Measurements from ENCODE around the gene HBG1. TPM values are rescaled to one million over a fixed set of nuclear protein-coding genes. Genes with fewer than 3 reads are reported as not detected.

HBG1 gene
- total RNA-seq, 1 experiment from 2014 or later, result not detected

DNA sequence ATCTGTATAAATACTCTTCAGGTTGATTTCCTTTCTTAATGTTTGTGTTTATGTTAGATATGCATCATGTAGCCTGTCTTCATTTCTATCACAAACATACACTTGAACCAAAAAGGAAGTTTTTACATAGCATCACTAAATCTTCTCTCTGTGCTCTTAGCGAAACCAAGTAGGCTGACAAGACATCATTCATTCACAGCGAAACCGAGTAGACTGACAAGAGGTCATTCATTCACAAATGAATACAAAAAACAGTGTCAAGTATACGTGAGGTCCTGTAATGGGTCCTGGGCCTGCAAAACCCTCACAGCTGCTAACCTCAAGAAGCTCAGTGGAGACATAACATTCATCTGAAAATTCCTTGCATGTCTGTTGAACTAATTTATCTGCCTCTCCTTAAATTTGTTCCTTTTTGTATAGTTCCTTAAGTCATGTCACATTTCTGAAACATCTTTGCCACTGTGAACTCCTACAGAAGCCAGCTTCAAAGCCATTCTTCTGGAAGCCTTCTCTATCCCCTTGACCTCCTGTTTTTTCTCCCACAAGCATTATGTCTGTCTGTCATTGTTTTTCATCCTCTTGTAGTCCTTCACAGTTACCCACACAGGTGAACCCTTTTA, 29.9 kb upstream of the HBG1 start:
- no peaks in the 10 kb centered on the region for H3K27me3 ChIP-seq (ENCODE audit: low read length)
- no peaks in the 10 kb centered on the region for H3K9me2 ChIP-seq (replicated peaks; ENCODE audit: low read length)
- H3F3A ChIP-seq (ENCODE audit: low read length, unreplicated experiment), result no peaks in the 10 kb centered on the region
- CTCF ChIA-PET, result no interaction called here
- DNase-seq (no peak), ATAC-seq (no peak)
- H4K20me1 ChIP-seq (ENCODE audit: low read length), result no peaks in the 10 kb centered on the region
- POLR2A ChIA-PET (ENCODE audit: unreplicated experiment), result no interaction called here
- no peaks in the 10 kb centered on the region for H3K36me3 ChIP-seq (ENCODE audit: low read depth, low read length)
- no peak overlapping the region for H3K27ac ChIP-seq (ENCODE audit: low read length)
- TF ChIP-seq EZH2 (IDR thresholded peaks at IDR 0.05; ENCODE audit: low read length, unreplicated experiment), result no peak
- no peak for TF ChIP-seq EZH2phosphoT487 (IDR thresholded peaks at IDR 0.05; ENCODE audit: borderline replicate concordance, low read length)
- TF ChIP-seq, protein P1, sequence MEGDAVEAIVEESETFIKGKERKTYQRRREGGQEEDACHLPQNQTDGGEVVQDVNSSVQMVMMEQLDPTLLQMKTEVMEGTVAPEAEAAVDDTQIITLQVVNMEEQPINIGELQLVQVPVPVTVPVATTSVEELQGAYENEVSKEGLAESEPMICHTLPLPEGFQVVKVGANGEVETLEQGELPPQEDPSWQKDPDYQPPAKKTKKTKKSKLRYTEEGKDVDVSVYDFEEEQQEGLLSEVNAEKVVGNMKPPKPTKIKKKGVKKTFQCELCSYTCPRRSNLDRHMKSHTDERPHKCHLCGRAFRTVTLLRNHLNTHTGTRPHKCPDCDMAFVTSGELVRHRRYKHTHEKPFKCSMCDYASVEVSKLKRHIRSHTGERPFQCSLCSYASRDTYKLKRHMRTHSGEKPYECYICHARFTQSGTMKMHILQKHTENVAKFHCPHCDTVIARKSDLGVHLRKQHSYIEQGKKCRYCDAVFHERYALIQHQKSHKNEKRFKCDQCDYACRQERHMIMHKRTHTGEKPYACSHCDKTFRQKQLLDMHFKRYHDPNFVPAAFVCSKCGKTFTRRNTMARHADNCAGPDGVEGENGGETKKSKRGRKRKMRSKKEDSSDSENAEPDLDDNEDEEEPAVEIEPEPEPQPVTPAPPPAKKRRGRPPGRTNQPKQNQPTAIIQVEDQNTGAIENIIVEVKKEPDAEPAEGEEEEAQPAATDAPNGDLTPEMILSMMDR (conservative IDR thresholded peaks at IDR 0.05; ENCODE audit: low read depth, low read length), result no peak
- no peaks in the 10 kb centered on the region for H3K9me3 ChIP-seq (ENCODE audit: low read length)
- BruUV-seq (replicated peaks), result no TSS peak
- peaks cover 4% of the 10 kb centered on the region; the same call in 1 of the 2 replicates for H3K4me1 ChIP-seq (ENCODE audit: insufficient read depth, low read length)
- H3K9ac ChIP-seq (ENCODE audit: low read length), result no peak overlapping the region
- H3K79me2 ChIP-seq (ENCODE audit: low read length), result no peaks in the 10 kb centered on the region
- no peak overlapping the region for H3K4me2 ChIP-seq (ENCODE audit: low read length)
- intact Hi-C loops (cut with micrococcal nuclease), result no loop called here
- H3K4me3 ChIP-seq (ENCODE audit: low read length), result no peak overlapping the region
- no peak overlapping the region for H2AFZ ChIP-seq (ENCODE audit: low read length)

DNA sequence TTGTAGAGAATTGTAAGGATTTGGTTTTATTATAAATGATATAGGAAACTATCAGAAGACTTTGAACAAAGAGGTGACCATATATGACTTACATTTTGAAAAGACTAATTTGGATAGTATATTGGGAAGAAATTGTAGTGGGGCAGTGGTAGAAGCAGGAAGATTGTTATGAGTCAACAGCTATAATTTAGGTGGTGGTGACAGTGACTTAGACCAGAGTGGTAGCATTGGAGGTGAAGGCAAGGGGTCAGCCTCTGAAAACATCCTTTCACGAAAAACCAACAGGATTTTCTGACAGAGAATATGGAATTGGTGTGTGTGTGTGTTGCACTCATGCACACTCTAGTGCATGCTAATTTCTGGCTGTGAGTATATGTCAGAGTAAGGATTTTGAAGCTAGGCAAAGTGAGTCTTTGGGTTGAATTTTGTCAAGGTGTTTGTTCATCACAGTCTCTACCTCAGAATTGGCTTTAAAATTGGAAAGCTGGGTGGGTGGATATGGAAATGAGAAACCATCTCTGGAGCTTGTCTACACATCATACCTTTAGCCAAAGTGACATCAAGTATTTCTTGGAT, 28.2 kb upstream of the HBG1 start:
- Histone ChIP-seq H3F3A (ENCODE audit: low read length, unreplicated experiment) (no peaks in the 10 kb centered on the region), H3K4me2 (ENCODE audit: low read length) (no peak overlapping the region), H3K9me2 (replicated peaks; ENCODE audit: low read length) (no peaks in the 10 kb centered on the region), H3K79me2 (ENCODE audit: low read length) (no peaks in the 10 kb centered on the region), H4K20me1 (ENCODE audit: low read length) (no peaks in the 10 kb centered on the region), H3K27ac (ENCODE audit: low read length) (no peak overlapping the region), H3K9ac (ENCODE audit: low read length) (no peak overlapping the region), H3K9me3 (ENCODE audit: low read length) (no peaks in the 10 kb centered on the region), H3K36me3 (ENCODE audit: low read depth, low read length) (no peaks in the 10 kb centered on the region), H3K4me1 (ENCODE audit: insufficient read depth, low read length) (peaks cover 4% of the 10 kb centered on the region; the same call in 1 of the 2 replicates), H2AFZ (ENCODE audit: low read length) (no peak overlapping the region), H3K27me3 (ENCODE audit: low read length) (no peaks in the 10 kb centered on the region), H3K4me3 (ENCODE audit: low read length) (no peak overlapping the region)
- ChIA-PET POLR2A (ENCODE audit: unreplicated experiment) (no interaction called here), CTCF (no interaction called here)
- TF ChIP-seq, protein P1 (conservative IDR thresholded peaks at IDR 0.05; ENCODE audit: low read depth, low read length), result no peak
- TF ChIP-seq EZH2 (IDR thresholded peaks at IDR 0.05; ENCODE audit: low read length, unreplicated experiment) (no peak), EZH2phosphoT487 (IDR thresholded peaks at IDR 0.05; ENCODE audit: borderline replicate concordance, low read length) (no peak)
- BruUV-seq (replicated peaks), result no TSS peak
- DNase-seq (no peak), ATAC-seq (no peak)
- intact Hi-C loops (cut with micrococcal nuclease), result no loop called here

DNA sequence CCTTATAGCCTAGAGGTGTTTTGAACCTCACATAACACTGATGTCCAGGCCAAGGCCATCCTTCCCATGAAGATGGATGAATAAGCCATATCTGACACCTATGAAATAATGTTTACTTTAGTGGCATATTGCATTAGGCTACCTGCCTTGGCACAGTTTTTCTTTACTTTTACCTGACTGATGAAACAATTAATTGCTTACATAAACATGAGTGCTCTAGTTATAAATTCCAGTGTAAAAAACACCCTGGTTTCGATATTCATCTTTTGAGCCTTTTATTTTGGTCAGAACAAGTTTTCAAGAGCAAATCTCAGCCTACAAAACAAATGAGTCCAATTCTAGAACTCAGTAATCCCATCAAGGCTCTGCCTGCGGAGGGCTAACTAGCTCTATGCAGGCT, 27.0 kb upstream of the HBG1 start:
- POLR2A ChIA-PET (ENCODE audit: unreplicated experiment), result no interaction called here

More for the DNA sequence above, 27.0 kb upstream of the HBG1 start:
- Histone ChIP-seq H3K27me3 (ENCODE audit: low read length) (no peaks in the 10 kb centered on the region), H3K4me1 (ENCODE audit: insufficient read depth, low read length) (peaks cover 4% of the 10 kb centered on the region; the same call in 1 of the 2 replicates), H3K79me2 (ENCODE audit: low read length) (no peaks in the 10 kb centered on the region), H4K20me1 (ENCODE audit: low read length) (no peaks in the 10 kb centered on the region), H3K9ac (ENCODE audit: low read length) (no peak overlapping the region), H3K36me3 (ENCODE audit: low read depth, low read length) (no peaks in the 10 kb centered on the region), H3K4me3 (ENCODE audit: low read length) (no peak overlapping the region), H3K4me2 (ENCODE audit: low read length) (no peak overlapping the region), H3K9me3 (ENCODE audit: low read length) (no peaks in the 10 kb centered on the region), H3F3A (ENCODE audit: low read length, unreplicated experiment) (no peaks in the 10 kb centered on the region), H2AFZ (ENCODE audit: low read length) (no peak overlapping the region), H3K9me2 (replicated peaks; ENCODE audit: low read length) (no peaks in the 10 kb centered on the region), H3K27ac (ENCODE audit: low read length) (no peak overlapping the region)
- ATAC-seq (no peak), DNase-seq (no peak)
- TF ChIP-seq EZH2 (IDR thresholded peaks at IDR 0.05; ENCODE audit: low read length, unreplicated experiment), result no peak
- TF ChIP-seq, protein P1 (conservative IDR thresholded peaks at IDR 0.05; ENCODE audit: low read depth, low read length), result no peak
- TF ChIP-seq EZH2phosphoT487 (IDR thresholded peaks at IDR 0.05; ENCODE audit: borderline replicate concordance, low read length), result no peak
- intact Hi-C loops (cut with micrococcal nuclease), result no loop called here
- no TSS peak for BruUV-seq (replicated peaks)
- CTCF ChIA-PET, result interaction anchor here (0.6 kb wide), 1 partner anchor 39 kb away, joined by 3 read pairs; no protein-coding TSS in a partner anchor
